ENCODE measurements around the gene SCGB1D1. TPM values are rescaled to one million over a fixed set of nuclear protein-coding genes. Genes with fewer than 3 reads are reported as not detected.

SCGB1D1 gene
- total RNA-seq, 1 experiment from 2014 or later = not detected

- no peaks in the 10 kb centered on the region for H4K20me1 ChIP-seq (ENCODE audit: insufficient read depth)
- H3K9ac ChIP-seq (ENCODE audit: low read length) = no peak overlapping the region
- H3K9me3 ChIP-seq (ENCODE audit: control insufficient read depth in 1 of 2, insufficient read depth in 1 of 2, low read depth in 1 of 2, low read length in 2 of 2) = no peaks in the 10 kb centered on the region
- no peak overlapping the region for H3K27ac ChIP-seq (ENCODE audit: low read depth, low read length)
- intact Hi-C loops (cut with micrococcal nuclease) = no loop called here
- ChIA-PET RAD21 (ENCODE audit: low non-redundant PET in 1 of 2, low total read pairs in 2 of 2, uncharacterized antibody in 2 of 2, unreplicated experiment in 2 of 2) (no interaction called here), POLR2A (no interaction called here), CTCF (no interaction called here)
- DNase-seq (ENCODE audit: low read depth, low spot score) (no peak), ATAC-seq (no peak)
- H3K4me2 ChIP-seq (ENCODE audit: low read length) = no peak overlapping the region
- H3K79me2 ChIP-seq (ENCODE audit: insufficient read depth, low read length) = peaks cover 30% of the 10 kb centered on the region
- H3K9me2 ChIP-seq (ENCODE audit: insufficient read depth) = no peaks in the 10 kb centered on the region
- H3K4me1 ChIP-seq (ENCODE audit: control insufficient read depth in 1 of 2, insufficient read depth in 2 of 2, low read length in 2 of 2) = no peaks in the 10 kb centered on the region
- H3K4me3 ChIP-seq (replicated peaks in 1 of 2; ENCODE audit: low read depth in 1 of 2, low read length in 2 of 2) = no peak overlapping the region
- no peaks in the 10 kb centered on the region for H3K27me3 ChIP-seq (ENCODE audit: insufficient read depth, low read length)
- H2AFZ ChIP-seq (ENCODE audit: low read depth, low read length, poor library complexity, severe bottlenecking) = no peak overlapping the region
- peaks cover 43 to 54% of the 10 kb centered on the region in 2 experiments; a peak in 3 of 4 replicates for H3K36me3 ChIP-seq (ENCODE audit: control insufficient read depth in 1 of 2, insufficient read depth in 2 of 2, low read length in 2 of 2)
- TF ChIP-seq ATF3 (IDR thresholded peaks at IDR 0.05) (no peak), POLR2AphosphoS5 (IDR thresholded peaks at IDR 0.05; ENCODE audit: low read depth, low read length) (no peak), CTCF (IDR thresholded peaks at IDR 0.05 in 2 of 3, conservative IDR thresholded peaks at IDR 0.05 in 1 of 3; ENCODE audit: borderline replicate concordance in 1 of 3, insufficient read depth in 1 of 3, low read depth in 2 of 3, low read length in 2 of 3) (no peak), RAD21 (IDR thresholded peaks at IDR 0.05; ENCODE audit: low read depth) (no peak), EZH2 (IDR thresholded peaks at IDR 0.05) (no peak), SIN3A (IDR thresholded peaks at IDR 0.05; ENCODE audit: low read depth) (no peak), CBX3 (IDR thresholded peaks at IDR 0.05; ENCODE audit: low read depth) (no peak), YY1 (IDR thresholded peaks at IDR 0.05; ENCODE audit: extremely low read depth, insufficient replicate concordance, low read depth, low read length) (no peak)
- BruUV-seq (replicated peaks) = no TSS peak
Observed at GRCh38 chr11:62140304-62141110, 49.5 kb upstream of the SCGB1D1 start.
